Measurements from ENCODE around the gene IMMP2L. TPM values are rescaled to one million over a fixed set of nuclear protein-coding genes. Genes with fewer than 3 reads are reported as not detected.

The IMMP2L gene
- total RNA-seq, 4 donors from 2014 or later: 12.4 to 31.7 (median 22.8) TPM

- TF ChIP-seq CTCF (IDR thresholded peaks at IDR 0.05): no peak
- ATAC-seq (ENCODE audit: low FRiP score): no peak
- no peak for DNase-seq (ENCODE audit: low spot score)
Measured at GRCh38 chr7:111429781-111430180, 132.5 kb downstream of the IMMP2L start.

- TF ChIP-seq CTCF (IDR thresholded peaks at IDR 0.05): no peak
- no peak for ATAC-seq (ENCODE audit: low FRiP score)
- DNase-seq (ENCODE audit: low spot score): no peak
Measured at GRCh38 chr7:111424768-111425167, 137.5 kb downstream of the IMMP2L start.

GRCh38 chr7:111414374-111414773 lies 147.9 kb downstream of the IMMP2L start:
- TF ChIP-seq CTCF (IDR thresholded peaks at IDR 0.05): no peak
- DNase-seq (ENCODE audit: low spot score): no peak
- no peak for ATAC-seq (ENCODE audit: low FRiP score)

GRCh38 chr7:111413739-111414138 lies 148.6 kb downstream of the IMMP2L start:
- no peak for TF ChIP-seq CTCF (IDR thresholded peaks at IDR 0.05)
- DNase-seq (ENCODE audit: low spot score): no peak
- ATAC-seq (ENCODE audit: low FRiP score): no peak

- no peak for DNase-seq (ENCODE audit: low spot score)
- no peak for ATAC-seq (ENCODE audit: low FRiP score)
- TF ChIP-seq CTCF (IDR thresholded peaks at IDR 0.05): no peak
Measured at GRCh38 chr7:111410899-111411298, 151.4 kb downstream of the IMMP2L start.

- no peak for TF ChIP-seq CTCF (IDR thresholded peaks at IDR 0.05)
- ATAC-seq (ENCODE audit: low FRiP score): no peak
- DNase-seq (ENCODE audit: low spot score): no peak
Measured at GRCh38 chr7:111409714-111410422, 152.4 kb downstream of the IMMP2L start.

GRCh38 chr7:111408724-111409123 lies 153.6 kb downstream of the IMMP2L start:
- ATAC-seq (ENCODE audit: low FRiP score) (no peak), DNase-seq (ENCODE audit: low spot score) (no peak)
- TF ChIP-seq CTCF (IDR thresholded peaks at IDR 0.05): no peak
